Measurements from ENCODE around the gene DNAJC8. TPM values are rescaled to one million over a fixed set of nuclear protein-coding genes. Genes with fewer than 3 reads are reported as not detected.

The DNAJC8 gene
- total RNA-seq, 1 donor from 2014 or later, result 90.3 TPM

DNA sequence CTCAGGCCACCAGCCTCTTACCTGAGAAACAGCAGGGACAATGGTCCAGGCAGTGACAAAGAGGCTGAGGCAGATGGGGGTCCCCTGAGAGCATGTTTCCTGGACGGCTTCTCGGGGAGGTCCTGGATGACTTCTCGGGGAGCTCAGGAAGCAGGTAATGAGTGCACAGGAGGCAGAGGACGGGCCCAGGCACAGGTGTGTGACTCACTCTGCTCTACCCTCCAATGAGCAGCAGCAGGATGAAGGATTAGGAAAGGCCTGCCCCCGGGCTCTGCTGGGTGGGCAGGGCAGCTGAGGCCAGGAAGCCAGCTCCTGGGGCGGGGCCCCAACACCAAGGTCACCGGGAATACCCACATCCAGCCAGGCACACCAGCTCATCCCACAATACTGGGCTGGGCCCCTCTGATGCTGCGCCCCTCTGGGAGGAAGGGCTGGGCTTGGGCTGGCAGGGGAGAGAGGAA is 39.1 kb downstream of the DNAJC8 start:
- DNase-seq (ENCODE audit: low spot score, unreplicated experiment), result no peak
- peaks cover 5% of the 10 kb centered on the region for H3K36me3 Mint-ChIP-seq (ENCODE audit: insufficient read depth)
- no peak overlapping the region for H3K4me3 Mint-ChIP-seq (ENCODE audit: low read depth)
- TF ChIP-seq, protein P1, sequence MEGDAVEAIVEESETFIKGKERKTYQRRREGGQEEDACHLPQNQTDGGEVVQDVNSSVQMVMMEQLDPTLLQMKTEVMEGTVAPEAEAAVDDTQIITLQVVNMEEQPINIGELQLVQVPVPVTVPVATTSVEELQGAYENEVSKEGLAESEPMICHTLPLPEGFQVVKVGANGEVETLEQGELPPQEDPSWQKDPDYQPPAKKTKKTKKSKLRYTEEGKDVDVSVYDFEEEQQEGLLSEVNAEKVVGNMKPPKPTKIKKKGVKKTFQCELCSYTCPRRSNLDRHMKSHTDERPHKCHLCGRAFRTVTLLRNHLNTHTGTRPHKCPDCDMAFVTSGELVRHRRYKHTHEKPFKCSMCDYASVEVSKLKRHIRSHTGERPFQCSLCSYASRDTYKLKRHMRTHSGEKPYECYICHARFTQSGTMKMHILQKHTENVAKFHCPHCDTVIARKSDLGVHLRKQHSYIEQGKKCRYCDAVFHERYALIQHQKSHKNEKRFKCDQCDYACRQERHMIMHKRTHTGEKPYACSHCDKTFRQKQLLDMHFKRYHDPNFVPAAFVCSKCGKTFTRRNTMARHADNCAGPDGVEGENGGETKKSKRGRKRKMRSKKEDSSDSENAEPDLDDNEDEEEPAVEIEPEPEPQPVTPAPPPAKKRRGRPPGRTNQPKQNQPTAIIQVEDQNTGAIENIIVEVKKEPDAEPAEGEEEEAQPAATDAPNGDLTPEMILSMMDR (IDR thresholded peaks at IDR 0.05; ENCODE audit: unreplicated experiment), result no peak
- H3K27ac Mint-ChIP-seq, result no peak overlapping the region
- no peaks in the 10 kb centered on the region for H3K9me3 Mint-ChIP-seq (ENCODE audit: low read depth)
- H3K4me1 Mint-ChIP-seq (ENCODE audit: low read depth), result no peaks in the 10 kb centered on the region
- no peaks in the 10 kb centered on the region for H3K27me3 Mint-ChIP-seq

DNA sequence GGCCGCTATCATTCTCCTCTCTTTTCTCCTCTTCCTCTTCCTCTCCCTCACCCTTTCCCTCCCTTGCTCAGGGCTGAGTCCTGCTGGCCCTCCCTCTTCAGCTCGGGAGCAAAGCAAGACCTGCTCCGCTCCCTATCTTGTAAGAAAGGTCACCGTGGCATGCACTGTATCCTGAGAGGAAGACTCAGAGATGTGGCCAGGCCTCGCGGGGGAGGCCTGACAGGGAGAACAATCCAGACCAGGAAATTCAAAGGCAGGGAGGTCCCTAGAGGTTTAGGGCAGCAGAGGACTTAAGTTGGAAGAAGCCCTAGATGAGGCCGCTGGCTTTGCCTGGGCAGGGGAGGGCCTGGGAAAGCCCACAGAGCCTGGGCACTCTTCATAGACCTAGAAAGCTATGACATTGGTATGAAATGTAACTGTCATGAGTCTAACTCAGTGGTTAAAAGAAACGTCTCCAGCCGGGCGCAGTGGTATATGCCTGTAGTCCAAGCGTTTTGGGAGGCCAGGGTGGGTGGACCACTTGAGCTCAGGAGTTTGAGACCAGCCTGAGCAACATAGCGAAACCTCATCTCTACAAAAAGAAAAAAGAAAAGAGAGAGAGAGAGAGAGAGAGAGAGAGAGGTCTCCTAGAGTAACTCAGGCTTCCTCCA is 41.7 kb downstream of the DNAJC8 start:
- H3K9me3 Mint-ChIP-seq (ENCODE audit: low read depth), result no peaks in the 10 kb centered on the region
- no peak overlapping the region for H3K4me3 Mint-ChIP-seq (ENCODE audit: low read depth)
- no peak for DNase-seq (ENCODE audit: low spot score, unreplicated experiment)
- no peaks in the 10 kb centered on the region for H3K36me3 Mint-ChIP-seq (ENCODE audit: insufficient read depth)
- no peak overlapping the region for H3K27ac Mint-ChIP-seq
- no peaks in the 10 kb centered on the region for H3K27me3 Mint-ChIP-seq
- H3K4me1 Mint-ChIP-seq (ENCODE audit: low read depth), result no peaks in the 10 kb centered on the region
- TF ChIP-seq, protein P1 (IDR thresholded peaks at IDR 0.05; ENCODE audit: unreplicated experiment), result no peak

DNA sequence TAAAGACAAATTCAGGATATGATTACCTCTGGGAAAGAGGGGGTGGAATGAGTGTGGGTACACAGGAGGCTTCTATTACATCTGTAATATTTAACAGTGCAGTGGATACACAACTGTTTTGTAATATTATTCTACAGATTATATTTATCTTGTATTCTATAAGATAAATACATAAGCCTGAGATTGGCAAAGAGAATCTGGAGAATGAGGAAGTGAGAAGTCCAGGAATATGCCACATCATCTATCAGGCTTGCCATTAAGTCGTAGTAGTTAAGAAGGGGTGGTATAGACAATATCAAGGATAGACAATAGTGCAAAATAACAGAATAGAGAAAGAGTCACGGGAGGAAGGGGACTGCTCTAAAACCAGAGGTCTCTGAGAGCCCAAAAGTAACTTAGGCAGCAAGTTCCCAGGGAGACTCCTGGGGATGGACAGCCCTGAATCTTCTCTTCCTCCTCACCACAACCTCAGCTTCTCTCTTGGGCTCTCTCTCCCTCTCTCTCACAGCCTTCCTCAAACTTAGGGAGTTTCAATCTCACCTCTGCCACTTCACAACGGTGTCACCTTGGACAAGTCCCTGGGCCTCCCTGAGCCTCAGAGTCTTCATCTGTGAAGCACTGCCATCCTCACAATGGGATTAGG is 42.4 kb downstream of the DNAJC8 start:
- Mint-ChIP-seq H3K27me3 (no peaks in the 10 kb centered on the region), H3K4me3 (ENCODE audit: low read depth) (no peak overlapping the region), H3K27ac (no peak overlapping the region), H3K36me3 (ENCODE audit: insufficient read depth) (no peaks in the 10 kb centered on the region), H3K9me3 (ENCODE audit: low read depth) (no peaks in the 10 kb centered on the region), H3K4me1 (ENCODE audit: low read depth) (no peaks in the 10 kb centered on the region)
- TF ChIP-seq, protein P1 (IDR thresholded peaks at IDR 0.05; ENCODE audit: unreplicated experiment), result no peak
- DNase-seq (ENCODE audit: low spot score, unreplicated experiment), result no peak

DNA sequence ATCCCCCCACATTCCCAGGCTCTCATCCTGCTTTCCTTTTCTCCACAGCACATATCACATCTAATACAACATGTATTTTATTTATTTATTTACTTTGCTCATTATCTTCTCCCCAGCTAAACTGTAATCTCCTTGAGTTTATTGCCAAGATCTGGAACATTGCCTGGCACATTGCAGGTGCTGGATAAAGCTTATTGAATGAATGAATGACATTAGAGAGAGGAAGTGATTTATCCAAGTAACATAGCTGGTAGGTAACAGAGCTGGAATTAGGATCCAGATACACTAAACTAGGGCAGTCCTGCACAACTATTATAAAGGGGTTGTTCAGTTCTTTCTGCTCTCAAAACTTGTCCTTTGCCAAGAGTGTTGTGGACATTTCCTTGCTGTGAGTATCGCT is 47.8 kb downstream of the DNAJC8 start:
- DNase-seq (ENCODE audit: low spot score, unreplicated experiment), result no peak

More for the DNA sequence above, 47.8 kb downstream of the DNAJC8 start:
- TF ChIP-seq, protein P1 (IDR thresholded peaks at IDR 0.05; ENCODE audit: unreplicated experiment), result no peak
- H3K27ac Mint-ChIP-seq, result no peak overlapping the region
- H3K4me3 Mint-ChIP-seq (ENCODE audit: low read depth), result no peak overlapping the region
- peaks cover 2% of the 10 kb centered on the region for H3K4me1 Mint-ChIP-seq (ENCODE audit: low read depth)
- H3K9me3 Mint-ChIP-seq (ENCODE audit: low read depth), result no peaks in the 10 kb centered on the region
- no peaks in the 10 kb centered on the region for H3K36me3 Mint-ChIP-seq (ENCODE audit: insufficient read depth)
- H3K27me3 Mint-ChIP-seq, result no peaks in the 10 kb centered on the region
